ENCODE results near the gene RAD51C. TPM values are rescaled to one million over a fixed set of nuclear protein-coding genes. Genes with fewer than 3 reads are reported as not detected.

Gene RAD51C
- total and polyA plus RNA-seq, 9 of the 15 experiments (the other 6 are each of a cell fraction or from before 2014, with no cell fraction given), result 93.9 to 341 (median 135) TPM

DNA sequence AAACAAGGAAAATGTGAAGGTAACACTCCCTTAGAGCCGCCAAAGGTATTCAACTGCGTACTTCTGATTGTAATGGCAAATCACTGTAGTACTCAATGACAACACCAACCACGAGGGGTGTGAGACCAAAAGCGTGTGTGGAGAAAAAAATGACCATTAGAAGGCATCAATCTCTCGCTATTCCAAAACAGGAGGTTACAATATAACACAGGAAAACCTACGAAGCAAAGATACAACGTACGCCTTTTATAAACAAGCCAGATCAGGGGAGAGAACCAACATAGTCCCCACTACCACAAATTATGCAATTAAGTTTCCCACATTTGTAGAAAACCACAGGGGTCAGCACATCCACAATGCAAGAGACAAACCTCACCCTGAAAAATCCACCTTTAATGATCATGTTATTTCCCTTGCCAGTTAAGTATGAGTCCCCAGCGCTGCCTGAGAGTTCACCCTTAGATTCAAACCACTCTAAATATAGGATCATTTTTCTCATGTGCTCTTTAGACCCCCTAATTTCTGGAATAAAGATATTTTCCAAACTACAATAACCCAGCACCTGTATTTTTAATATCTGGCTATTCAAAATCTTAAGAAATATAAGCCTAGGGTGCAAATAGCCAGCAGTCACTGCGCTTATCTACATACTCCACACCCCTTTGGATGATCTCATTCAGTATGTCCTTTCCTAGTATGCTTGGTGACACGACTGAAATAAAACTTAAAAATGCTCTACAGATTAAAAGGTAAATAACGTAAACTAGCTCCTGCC, 13.0 kb upstream of the RAD51C start (continued):
- TF ChIP-seq, protein P1, sequence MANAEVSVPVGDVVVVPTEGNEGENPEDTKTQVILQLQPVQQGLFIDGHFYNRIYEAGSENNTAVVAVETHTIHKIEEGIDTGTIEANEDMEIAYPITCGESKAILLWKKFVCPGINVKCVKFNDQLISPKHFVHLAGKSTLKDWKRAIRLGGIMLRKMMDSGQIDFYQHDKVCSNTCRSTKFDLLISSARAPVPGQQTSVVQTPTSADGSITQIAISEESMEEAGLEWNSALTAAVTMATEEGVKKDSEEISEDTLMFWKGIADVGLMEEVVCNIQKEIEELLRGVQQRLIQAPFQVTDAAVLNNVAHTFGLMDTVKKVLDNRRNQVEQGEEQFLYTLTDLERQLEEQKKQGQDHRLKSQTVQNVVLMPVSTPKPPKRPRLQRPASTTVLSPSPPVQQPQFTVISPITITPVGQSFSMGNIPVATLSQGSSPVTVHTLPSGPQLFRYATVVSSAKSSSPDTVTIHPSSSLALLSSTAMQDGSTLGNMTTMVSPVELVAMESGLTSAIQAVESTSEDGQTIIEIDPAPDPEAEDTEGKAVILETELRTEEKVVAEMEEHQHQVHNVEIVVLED (CRISPR knock-in tag; IDR thresholded peaks at IDR 0.05), result peak; percentile 65
- TF ChIP-seq CEBPG (CRISPR knock-in tag; IDR thresholded peaks at IDR 0.05), result peak; percentile 55; the same call in 1 of the 2 replicates
- peak; percentile 81 to 89; a peak in 3 of 4 replicates for TF ChIP-seq CEBPG (tag; conservative IDR thresholded peaks at IDR 0.05 in 1 of 2, IDR thresholded peaks at IDR 0.05 in 1 of 2)
- peak; percentile 88 for TF ChIP-seq NEUROD1 (IDR thresholded peaks at IDR 0.05; ENCODE audit: borderline replicate concordance, low read depth, low read length, partially characterized antibody)
- peak; percentile 84 for TF ChIP-seq ETV1 (tag; conservative IDR thresholded peaks at IDR 0.05; ENCODE audit: low read depth)
- peak; percentile 72 for TF ChIP-seq FOSL1 (tag; conservative IDR thresholded peaks at IDR 0.05)
- no peak; the same call in 1 of the 2 replicates for TF ChIP-seq TGIF2 (CRISPR knock-in tag; IDR thresholded peaks at IDR 0.05)
- peak; percentile 98 for TF ChIP-seq TAF9B (IDR thresholded peaks at IDR 0.05; ENCODE audit: partially characterized antibody)
- no peak for TF ChIP-seq PTRF (tag; IDR thresholded peaks at IDR 0.05)
- TF ChIP-seq, protein P2, sequence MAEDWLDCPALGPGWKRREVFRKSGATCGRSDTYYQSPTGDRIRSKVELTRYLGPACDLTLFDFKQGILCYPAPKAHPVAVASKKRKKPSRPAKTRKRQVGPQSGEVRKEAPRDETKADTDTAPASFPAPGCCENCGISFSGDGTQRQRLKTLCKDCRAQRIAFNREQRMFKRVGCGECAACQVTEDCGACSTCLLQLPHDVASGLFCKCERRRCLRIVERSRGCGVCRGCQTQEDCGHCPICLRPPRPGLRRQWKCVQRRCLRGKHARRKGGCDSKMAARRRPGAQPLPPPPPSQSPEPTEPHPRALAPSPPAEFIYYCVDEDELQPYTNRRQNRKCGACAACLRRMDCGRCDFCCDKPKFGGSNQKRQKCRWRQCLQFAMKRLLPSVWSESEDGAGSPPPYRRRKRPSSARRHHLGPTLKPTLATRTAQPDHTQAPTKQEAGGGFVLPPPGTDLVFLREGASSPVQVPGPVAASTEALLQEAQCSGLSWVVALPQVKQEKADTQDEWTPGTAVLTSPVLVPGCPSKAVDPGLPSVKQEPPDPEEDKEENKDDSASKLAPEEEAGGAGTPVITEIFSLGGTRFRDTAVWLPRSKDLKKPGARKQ (CRISPR knock-in tag; IDR thresholded peaks at IDR 0.05), result no peak
- TF ChIP-seq RHOXF2B (CRISPR knock-in tag; conservative IDR thresholded peaks at IDR 0.05), result peak; percentile 100
- TF ChIP-seq ARNT (IDR thresholded peaks at IDR 0.05), result peak; percentile 89 to 100
- peak; percentile 29 for TF ChIP-seq HNRNPLL (IDR thresholded peaks at IDR 0.05; ENCODE audit: low read depth, low read length, poor library complexity, severe bottlenecking)
- TF ChIP-seq MEF2D (tag; conservative IDR thresholded peaks at IDR 0.05; ENCODE audit: low read depth), result peak; percentile 86
- peak; percentile 50 to 100; a peak in 3 of 4 replicates for TF ChIP-seq ZMIZ1 (IDR thresholded peaks at IDR 0.05; ENCODE audit: low read depth in 2 of 2, low read length in 2 of 2)
- TF ChIP-seq RAD21 (CRISPR knock-in tag; conservative IDR thresholded peaks at IDR 0.05 in 1 of 2, IDR thresholded peaks at IDR 0.05 in 1 of 2), result peak; percentile 28 to 81; a peak in 3 of 4 replicates
- TF ChIP-seq ZNF384 (IDR thresholded peaks at IDR 0.05; ENCODE audit: low read depth, low read length), result peak; percentile 89
- peak; percentile 96 for TF ChIP-seq ZNF764 (CRISPR knock-in tag; IDR thresholded peaks at IDR 0.05; ENCODE audit: low read depth)
- peak; percentile 95 for TF ChIP-seq KDM1A (IDR thresholded peaks at IDR 0.05)
- TF ChIP-seq FOXP1 (CRISPR knock-in tag; IDR thresholded peaks at IDR 0.05), result 0 out of 2 replicates have a peak, but pooled peaks have one; percentile 61
- peak; percentile 99 for TF ChIP-seq ZC3H8 (IDR thresholded peaks at IDR 0.05)

Measured in K562 (cell line).